GM18498 (cell line): ENCODE measurements around the gene DNAH17.
"Not testable (repeated sequence)": the region's sequence is repeated elsewhere in the genome, so short reads cannot be mapped to it uniquely, and the experiment has no call there.

Experiments
- ATAC-seq: cut with Tn5 transposase; IDR thresholded peaks from one replicate; pipeline ENCODE4 v1.9.1; 2021; ENCODE audit warnings: mild to moderate bottlenecking, moderate library complexity; ENCODE audit not compliant: unreplicated experiment

The DNAH17 gene

DNA sequence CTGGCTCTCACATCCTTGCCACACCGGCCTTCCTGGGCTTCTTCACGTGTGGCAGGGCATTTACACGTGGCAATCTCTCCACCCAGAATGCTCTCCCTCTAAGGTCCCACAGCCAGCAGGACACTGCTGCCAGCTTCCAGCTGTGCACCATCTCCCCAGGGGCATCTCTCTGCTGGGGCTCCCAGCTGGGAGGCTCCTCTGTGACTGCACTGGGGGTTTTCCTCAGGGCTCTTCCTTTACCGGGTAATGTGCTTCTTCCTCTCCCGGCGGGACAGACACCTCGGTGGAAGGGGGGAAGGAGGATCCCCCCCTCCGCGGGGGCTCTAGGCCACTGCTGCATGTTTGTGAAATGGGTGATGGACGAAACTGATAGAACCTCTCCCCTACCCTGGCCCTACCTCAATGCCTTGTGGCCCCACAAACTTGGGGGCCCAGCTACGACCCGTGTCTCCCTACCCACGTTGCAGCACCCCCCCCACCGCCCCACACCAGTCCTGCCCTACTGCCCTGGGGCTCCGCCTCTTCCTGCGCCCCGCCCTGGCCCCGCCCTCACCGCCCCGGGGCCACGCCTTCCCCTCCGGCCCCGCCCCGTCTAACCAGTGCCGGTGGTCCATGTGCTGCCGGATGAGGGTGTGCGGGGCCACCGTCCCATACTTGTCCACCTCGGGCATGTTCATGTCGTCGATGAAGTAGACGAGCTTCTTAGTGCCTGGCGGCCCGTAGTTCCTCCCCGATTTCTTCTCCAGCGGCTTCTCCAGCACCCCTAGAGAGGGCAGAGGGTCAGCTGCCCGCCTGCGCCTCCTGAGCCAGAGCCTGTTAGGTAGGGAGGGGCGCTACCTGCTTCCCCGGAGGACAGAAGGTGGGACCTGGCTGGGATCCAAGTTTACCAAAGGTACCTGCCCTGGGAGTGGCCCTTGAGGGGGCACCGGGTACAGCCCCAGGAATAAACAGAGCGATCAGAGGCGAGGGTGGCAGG, 92.6 kb downstream of the DNAH17 start:
- ATAC-seq = no peak

DNA sequence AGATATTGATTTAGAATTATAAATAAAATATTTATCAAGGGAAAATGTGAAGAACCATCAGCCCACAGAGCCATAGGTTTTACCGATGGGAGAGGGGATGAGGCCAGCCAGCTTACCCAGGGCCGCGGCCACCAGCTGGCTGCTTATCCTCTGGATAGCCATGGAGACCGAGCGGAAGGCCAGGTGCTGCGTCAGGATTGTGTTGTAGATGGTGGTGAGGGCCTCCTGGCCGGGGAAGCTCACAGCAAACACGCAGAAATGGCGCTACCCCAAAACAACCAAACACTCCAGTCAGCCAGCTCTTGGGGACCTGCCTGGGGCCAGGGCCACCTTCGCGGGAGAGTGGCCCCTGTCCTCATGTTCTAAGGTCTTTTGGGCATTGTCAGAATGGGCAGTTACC, 97.8 kb downstream of the DNAH17 start:
- ATAC-seq = no peak

DNA sequence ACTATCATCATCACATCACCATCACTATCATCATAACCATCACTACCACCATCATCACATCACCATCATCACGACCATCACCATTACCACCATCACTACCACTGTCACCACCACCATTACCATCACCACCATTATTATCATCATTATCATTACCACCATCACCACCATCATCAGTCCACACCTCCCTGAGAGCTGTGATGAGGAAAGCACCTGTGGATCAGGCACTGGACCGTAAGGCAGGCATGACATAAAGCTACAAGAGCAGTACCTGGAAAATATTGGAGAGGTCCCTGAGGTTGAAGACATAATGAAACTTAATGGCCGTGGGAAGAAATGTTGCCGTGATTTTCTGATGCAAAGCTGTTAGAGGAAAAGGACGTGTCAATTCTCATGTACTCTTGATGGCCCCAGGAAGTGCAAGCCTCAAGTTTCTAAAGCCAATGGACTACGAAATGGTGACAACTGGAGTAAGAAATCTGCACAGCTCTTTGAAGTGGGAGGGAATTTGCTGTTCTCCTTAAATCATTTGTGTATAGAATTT, 98.4 kb downstream of the DNAH17 start:
- ATAC-seq = no peak

- ATAC-seq = no peak
Observed at GRCh38 chr17:78477913-78478756, 99.1 kb downstream of the DNAH17 start.

GRCh38 chr17:78476973-78477372, 100.2 kb downstream of the DNAH17 start:
- no peak for ATAC-seq

GRCh38 chr17:78476149-78476548, 101.0 kb downstream of the DNAH17 start:
- no peak for ATAC-seq

DNA sequence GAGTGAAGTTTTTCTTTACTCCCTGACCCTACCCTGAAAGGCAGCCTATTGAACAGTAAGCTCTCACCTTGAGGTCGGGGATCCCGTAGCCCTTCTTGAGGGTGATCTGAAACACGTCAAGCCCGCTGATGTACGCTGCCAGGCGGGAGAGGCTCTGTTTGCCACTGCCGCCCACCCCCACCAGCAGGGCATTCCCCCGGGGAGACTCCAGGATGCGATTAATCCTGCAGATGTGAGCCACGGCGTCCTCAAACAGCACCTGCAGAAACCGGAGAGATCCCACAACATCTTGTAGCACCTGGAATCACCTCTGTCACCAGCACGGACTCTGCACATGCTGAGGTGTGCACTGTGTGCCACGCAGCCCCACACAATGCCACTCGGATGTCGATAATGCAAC, 102.0 kb downstream of the DNAH17 start:
- ATAC-seq = no peak

DNA sequence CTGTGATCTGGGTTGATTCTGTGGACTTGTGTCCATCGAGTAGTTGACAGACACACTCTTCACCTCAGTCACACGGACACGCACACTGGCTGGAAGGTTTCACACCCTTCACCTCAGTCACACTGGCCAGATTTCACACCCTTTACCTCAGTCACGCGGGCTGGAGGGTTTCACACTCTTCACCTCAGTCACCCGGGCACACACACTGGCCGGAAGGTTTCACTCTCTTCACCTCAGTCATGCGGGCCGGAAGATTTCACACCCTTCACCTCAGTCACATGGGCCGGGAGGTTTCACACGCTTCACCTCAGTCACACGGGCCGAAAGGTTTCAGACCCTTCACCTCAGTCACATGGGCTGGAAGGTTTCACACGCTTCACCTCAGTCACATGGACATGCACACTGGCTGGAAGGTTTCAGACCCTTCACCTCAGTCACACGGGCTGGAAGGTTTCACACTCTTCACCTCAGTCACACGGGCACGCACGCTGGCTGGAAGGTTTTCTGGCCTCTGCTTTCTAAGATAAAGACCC, 102.5 kb downstream of the DNAH17 start:
- peak; percentile 73 for ATAC-seq

DNA sequence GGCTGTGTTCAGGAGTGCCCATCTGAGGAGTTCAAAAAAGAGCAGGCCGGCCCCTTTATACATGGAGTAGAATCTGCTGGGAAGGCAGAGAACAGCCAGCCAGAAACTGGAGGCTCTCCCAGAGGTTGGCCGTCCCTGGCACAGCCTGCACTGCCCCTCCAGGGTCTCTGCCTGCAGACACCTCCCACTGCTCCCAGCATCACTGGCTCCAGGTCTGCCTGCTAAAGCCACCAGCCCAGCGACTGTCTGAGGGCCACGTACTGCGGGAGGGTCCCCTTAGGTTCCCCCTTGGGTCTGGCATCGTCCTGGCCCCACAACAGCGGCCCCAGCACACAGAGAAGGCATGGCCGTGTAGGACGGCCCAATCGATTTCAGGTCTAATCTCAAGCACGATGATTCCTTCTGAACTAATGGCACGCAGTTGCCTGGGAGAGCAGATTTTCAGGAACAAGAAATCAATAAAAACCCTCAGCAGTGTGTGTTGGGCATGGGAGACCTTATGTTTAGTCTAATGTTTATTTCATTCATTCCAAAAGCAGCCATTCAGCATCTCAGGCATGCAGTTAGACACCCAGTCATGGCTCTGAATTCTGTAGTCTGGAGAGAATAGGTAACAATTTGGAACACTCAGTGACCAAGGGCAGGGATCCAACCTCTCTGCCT, 103.1 kb downstream of the DNAH17 start:
- no peak for ATAC-seq

DNA sequence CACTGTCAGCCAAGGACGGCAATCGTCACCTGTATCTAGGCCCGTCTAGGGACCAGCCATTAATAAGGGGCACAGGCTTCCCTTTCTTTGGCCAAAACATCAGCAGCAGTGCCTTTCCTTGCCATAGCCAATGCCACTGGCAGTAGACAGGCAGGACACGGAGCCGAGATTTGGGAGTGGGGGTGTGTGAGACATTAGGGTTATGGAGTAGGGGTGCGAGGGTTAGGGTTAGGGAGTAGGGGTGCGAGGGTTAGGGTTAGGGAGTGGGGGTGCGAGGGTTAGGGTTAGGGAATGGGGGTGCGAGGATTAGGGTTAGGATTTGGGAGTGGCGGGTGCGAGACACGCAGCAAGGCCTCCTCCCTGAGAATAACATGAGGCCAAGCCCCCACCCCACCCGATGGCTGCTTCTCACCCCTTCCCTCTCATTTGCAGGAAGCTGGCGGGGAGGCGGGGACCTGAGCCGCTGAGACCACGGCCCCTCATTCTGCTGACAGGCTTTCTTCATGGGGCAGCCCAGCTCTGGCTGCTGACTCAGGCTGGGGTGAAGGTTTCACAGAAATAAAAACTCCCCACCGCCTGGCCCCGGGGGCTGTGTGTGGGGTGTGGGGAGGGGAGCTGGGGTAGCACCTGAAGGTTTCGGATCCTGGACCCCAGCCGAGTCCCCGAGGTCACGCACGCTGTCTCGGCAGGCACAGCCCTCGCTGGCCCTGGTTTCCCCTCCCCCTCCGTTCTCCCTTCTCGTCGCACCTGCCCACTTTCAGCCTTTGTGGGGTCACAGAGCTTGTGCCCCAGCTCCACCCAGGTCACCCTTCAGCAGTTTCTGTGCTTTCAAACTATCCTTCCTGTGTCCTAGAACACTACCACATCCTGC, 104.9 kb downstream of the DNAH17 start:
- ATAC-seq = no peak

DNA sequence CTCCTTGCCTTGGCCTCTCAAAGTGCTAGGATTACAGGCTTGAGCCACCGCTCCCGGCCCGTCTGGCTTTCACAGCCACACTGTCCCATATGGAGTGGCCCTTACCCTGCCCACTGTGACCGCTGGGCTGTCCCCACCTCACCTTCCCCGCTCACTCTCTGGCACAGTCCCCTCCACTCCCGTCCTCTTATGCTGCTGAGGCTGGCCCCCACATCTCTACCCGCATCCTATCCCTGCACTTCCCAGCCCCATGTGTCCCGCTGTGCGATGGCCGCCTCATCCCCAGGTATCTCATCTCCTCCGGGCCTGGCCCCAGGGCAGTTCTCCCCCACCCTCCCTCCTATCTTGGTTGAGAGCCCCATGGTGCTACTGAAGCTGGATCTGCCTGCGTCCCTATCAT, 105.6 kb downstream of the DNAH17 start:
- ATAC-seq = no peak

GRCh38 chr17:78469443-78469842, 107.8 kb downstream of the DNAH17 start:
- ATAC-seq = no peak

- no peak for ATAC-seq
Observed at GRCh38 chr17:78468366-78468765, 108.8 kb downstream of the DNAH17 start.

DNA sequence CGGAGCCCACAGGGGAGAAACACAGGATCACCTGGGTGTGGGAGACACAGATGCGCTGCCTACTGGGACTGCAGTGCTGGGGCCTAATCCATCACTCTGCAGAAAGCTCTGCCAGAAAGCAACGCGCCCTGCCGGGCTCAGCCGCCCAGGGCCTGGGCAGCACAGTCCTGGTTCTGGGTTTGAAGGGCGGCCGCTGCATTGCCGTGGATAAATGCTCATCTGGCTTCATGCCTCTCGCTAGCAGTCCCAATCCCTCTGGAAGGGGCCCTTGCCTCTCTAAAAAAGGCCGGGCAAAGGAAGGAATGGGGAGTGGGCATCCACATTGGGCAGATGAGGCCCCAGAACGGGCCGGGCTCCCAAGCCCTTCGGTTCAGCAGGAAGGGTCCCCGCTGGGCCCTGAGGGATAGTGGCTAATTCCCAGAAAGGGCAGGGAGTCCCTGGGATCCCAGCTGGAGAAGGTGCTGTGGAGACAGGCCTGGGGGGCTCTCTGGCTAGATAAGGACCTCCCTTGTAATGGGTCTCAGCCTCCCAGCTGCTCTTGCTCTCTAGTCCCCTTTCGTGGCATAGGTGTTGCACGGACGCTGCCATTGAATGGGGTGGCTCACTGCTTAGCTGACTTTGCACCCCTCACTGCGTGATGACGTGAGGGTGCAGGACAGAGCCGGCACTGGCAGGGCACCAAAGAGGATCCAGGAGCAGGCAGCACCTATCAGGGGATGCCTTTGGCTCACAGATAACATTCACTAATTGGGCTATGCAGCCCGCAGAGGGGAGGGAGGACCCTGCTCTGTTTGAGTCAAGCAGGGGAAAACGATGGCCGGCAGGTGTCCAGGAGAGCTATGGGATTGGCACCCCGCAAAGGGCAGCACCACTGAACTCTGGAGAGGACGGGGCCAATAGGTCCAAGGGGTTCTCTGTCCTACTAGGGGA, 110.1 kb downstream of the DNAH17 start:
- no peak for ATAC-seq

DNA sequence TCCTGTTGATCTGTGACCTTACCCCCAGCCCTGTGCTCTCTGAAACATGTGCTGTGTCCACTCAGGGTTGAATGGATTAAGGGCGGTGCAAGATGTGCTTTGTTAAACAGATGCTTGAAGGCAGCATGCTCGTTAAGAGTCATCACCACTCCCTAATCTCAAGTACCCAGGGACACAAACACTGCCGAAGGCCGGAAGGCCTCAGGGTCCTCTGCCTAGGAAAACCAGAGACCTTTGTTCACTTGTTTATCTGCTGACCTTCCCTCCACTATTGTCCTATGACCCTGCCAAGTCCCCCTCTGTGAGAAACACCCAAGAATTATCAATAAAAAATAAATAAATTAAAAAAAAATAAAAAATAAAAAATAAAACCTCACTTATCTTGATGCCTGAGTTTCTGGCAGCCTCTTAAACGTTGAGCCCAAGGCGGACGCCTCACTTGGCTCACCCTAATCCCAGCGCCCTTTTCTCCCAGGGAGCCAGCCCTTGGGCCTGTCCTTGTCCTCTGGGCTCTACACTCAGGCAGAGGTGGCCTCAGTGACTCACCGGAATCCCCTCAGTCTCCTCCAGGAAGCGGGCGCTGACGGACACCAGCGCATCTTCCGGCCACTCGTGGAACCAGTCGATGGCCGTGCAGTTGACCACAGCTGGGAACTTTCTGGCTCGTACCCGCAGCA, 110.9 kb downstream of the DNAH17 start:
- not testable (repeated sequence) for ATAC-seq

DNA sequence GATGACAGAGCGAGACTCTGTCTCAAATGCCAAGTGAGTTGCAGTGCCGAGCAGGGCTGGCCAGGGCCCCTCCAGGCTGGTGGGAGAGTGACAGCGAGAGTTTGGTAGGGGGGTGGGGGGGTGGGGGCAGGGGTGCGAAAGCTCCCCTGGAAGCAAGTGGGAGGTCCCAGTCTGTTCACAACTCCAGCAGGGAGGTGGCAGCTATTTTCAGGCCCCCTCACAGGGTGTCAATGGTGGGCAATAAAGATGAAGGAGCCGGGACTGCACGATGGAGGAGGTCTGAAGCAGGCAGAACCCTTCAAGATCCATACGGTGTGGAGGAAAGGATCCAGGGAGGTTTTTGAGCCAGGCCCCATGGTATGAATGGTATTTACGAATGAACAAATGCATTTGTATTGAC, 115.0 kb downstream of the DNAH17 start:
- ATAC-seq = no peak

GRCh38 chr17:78461799-78462053, 115.5 kb downstream of the DNAH17 start:
- ATAC-seq = no peak
